HG03469 (cell line): ENCODE results near the gene ANAPC2.
A peak's percentile ranks its signal among the peaks of the same experiment; 100 is the strongest.

Experiments used
- ATAC-seq: cut with Tn5 transposase; IDR thresholded peaks from one replicate; pipeline ENCODE4 v1.9.1; 2021; ENCODE audit warnings: mild to moderate bottlenecking, moderate library complexity, moderate number of reproducible peaks; ENCODE audit not compliant: unreplicated experiment

Gene ANAPC2

DNA sequence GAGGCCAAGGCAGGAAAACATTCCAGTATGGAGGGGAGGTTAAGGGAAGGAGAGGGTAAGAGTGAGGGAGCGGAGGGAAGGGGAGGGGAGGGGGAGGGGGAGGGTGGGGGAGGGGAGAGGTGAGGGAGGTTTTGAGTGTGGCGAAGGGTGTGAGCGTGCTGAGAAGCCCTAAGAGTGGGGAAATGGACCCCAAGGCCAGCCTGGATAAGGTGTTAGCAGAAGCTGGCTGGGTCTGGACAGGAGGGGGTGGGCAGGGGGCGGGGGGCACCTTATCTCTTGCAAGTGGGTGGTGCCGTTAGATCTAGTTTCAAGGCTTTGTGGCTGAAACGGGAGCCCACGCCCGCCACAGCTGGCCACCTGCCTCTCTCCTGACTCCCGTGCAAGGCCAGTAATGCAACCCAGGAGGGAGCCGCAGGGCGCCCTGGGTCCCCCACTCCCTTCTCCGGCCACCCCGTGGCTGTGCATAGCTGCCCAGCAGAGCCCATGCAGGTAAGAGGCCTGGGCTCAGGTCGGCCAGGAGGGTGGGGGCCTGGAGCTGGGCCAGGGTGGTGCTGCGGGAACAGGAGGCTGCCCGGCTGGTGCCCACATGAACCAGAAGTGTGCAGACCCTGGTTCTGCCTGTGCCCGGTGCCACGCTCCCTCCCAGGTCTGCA, 39.6 kb upstream of the ANAPC2 start:
- no peak for ATAC-seq

GRCh38 chr9:137227054-137227852, 38.9 kb upstream of the ANAPC2 start, which contains the start of gene RNF224:
Gene RNF224 (plus strand): TSS chr9:137227502. CDS start chr9:137228336, 834 bp downstream.
- ATAC-seq: no peak

GRCh38 chr9:137226338-137227053, 38.1 kb upstream of the ANAPC2 start:
- no peak for ATAC-seq

- no peak for ATAC-seq
These were observed 37.5 kb upstream of the ANAPC2 start for GRCh38 chr9:137225699-137226331.

GRCh38 chr9:137224830-137225694, 36.7 kb upstream of the ANAPC2 start, which contains the start of gene CYSRT1:
Gene CYSRT1 (plus strand): TSS chr9:137225174. CDS start chr9:137225622, 448 bp downstream.
- no peak for ATAC-seq

DNA sequence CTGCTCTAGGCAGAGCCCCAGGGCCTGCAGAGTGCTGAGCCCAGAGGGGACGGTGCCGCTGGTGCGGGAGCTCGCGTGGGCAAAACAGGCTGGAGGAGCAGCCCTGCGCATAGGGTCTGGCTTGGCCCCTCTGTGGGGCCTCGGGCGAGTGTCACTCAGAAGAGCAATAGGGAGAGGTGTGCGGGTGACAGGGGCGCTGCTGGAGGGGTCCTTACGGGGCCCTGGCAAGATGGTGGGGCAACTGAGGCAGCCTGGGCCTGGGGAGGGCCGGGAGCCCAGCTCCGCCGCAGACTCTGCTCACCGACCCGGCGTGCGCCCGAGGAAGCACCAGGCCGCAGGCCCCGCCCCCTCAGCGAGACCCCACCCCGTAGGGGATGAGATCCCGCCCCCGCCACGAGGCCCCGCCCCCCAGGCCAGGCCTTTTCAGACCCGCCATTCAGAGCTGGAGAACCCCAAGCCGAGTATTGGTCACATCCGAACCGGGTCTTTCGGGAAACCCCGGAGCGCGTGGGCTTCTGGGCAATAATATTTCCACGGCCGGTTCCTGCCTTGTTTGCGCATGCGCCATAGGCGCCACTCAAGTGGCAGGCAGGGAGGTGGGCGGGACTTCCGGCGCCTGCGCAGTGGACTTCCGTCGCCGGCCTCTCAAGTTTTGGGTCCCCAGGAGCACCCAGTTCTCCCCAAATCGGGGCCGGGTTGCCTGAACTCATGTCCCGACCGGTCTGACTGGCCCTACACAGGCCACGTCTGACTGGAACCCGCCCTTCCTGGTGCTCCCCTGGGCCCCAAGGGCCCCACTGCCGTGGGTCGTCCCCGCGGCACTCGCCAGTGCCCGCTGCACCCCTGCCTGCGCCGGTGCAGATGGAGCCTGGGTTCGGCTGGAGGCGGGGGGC, 35.0 kb upstream of the ANAPC2 start:
- ATAC-seq: peak; percentile 43

DNA sequence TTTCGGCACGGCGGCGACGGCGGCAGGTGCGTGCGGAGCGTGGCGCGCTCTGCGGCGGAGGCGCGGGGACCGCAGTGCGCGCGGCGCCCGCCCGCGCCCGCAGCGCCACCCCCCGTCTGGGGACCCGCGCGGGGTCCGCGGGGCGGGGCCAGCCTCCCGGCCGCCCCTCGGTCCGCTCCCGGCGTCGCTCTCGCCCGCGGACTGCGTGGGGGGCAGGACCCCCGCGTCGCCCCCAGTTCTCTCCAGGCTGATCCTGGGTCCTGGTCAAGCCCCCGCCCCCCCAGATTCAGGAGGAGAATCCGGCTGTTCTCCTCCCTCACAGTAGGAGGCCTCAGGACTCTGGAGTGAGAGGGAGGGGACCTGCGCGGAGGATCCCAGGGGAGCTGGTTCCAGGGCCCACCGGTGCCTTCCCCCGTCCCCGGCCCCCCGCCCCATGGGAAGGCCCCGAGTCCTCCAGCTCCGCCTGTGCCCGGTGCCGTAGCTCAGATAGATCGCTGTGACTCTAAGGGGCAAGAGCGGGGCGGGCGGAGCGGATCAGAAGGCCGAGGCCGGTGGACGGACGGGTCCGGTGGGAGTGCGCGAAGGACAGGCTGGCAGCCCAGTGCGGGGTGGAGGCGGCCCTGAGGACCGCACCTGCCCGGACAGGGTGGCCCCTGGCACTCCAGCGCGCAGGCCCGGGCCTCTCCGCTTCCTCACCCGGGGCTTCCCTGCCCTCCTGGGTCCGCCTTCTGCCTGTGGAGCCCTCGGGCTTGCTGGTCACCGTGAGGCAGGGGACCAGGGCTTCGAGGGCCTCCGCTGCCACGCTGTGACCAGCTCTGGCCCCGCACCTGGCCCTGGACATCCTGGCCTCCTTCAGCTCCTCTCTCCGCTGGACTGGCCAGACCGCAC, 34.1 kb upstream of the ANAPC2 start, which contains the start of gene RNF208:
RNF208 (minus strand) TSS at position 51 of the 888 bp plus-strand sequence. CDS start 1,028 bp downstream, outside the sequence.
- ATAC-seq: peak; percentile 2

- ATAC-seq: no peak
These were observed 33.2 kb upstream of the ANAPC2 start for GRCh38 chr9:137221506-137222111.

GRCh38 chr9:137221095-137221505, 32.7 kb upstream of the ANAPC2 start:
- ATAC-seq: no peak

DNA sequence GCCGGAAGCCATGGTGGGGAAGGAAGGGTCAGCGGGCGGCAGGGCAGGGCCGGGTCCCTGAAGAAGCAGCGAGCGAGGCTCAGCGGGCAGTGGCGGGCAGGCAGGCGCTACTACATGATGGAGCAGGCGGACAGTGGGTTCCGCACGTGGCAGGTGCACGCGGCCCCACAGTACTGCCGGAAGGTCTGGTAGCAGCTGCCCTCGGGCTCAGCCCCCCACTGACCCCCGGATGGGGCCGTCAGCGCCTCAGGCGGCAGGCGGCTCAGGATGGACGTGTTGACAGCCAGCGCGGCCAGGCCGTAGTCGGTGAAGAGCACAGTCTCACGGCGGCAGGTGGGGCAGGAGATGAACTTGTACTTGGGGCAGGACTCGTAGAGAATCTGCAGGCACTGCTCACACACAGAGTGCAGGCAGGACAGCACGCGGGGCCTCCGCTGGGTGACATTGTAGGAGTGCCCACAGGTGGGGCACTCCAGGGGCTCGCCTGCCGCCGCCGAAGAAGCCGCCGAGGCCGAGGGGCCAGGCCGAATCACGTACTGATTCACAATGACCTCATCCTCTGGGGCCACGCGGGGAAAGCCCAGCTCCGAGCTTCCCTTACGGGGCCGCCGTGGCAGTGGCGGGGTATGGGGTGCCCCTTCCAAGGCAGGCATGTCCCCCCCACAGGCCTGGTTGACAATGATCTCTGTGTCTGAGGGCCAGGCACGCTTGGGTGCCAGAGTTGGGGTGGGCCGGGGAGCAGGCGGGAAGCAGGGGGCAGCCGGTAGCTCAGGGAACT, 32.1 kb upstream of the ANAPC2 start:
- ATAC-seq: no peak

DNA sequence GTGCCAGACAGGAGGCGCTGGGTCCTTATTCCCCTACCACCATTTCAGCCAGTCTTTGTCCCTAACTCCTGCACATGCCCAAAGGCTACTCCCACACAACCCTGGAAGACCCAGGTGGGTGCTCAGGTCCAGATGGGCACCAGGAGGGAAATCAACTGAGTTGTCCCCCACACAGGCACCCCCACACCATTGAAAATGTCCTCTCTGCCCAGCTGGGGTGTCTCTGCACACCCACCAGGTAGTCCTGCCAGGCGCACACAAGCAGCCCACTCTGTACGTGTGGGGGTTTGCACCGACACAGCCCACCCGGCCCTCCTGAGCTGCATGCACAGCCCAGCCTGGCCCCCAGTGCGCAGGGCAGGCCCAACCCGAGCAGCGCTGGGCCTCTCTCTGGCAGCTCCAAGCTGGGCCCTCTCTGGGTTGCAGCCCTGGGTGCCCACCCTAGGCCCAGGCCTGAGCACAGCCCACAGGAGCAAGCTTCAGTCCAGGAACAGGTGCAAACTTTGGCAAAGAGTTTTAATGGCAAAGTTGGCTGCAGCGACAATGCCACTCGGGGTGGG, 31.5 kb upstream of the ANAPC2 start:
- ATAC-seq: no peak

DNA sequence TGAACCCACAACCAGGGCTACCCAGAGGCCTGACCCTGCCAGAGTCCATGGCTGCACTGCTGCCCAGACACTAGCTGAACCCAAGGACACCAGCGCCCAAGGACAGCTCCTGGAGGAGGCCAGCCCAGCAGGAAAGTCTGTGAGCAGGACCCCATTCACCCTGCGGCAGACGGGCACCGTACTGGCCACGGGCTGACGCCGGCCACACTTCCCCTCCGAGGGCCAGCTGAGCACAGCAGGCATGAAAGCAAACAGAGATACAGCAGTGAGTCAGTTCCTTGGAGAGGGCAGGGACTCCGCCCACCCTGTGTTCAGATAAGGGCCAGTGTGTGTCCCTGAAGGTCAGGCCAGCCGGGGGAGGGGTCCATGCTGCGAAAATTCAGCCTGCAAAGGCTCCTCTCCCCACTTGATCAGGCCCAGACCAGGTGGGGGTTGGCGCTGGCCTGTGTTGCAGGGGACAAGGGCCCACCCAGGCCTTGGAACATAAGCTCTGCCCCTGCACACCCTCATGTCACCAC, 30.5 kb upstream of the ANAPC2 start:
- ATAC-seq: no peak

GRCh38 chr9:137218212-137218753, 29.9 kb upstream of the ANAPC2 start:
- ATAC-seq: no peak

DNA sequence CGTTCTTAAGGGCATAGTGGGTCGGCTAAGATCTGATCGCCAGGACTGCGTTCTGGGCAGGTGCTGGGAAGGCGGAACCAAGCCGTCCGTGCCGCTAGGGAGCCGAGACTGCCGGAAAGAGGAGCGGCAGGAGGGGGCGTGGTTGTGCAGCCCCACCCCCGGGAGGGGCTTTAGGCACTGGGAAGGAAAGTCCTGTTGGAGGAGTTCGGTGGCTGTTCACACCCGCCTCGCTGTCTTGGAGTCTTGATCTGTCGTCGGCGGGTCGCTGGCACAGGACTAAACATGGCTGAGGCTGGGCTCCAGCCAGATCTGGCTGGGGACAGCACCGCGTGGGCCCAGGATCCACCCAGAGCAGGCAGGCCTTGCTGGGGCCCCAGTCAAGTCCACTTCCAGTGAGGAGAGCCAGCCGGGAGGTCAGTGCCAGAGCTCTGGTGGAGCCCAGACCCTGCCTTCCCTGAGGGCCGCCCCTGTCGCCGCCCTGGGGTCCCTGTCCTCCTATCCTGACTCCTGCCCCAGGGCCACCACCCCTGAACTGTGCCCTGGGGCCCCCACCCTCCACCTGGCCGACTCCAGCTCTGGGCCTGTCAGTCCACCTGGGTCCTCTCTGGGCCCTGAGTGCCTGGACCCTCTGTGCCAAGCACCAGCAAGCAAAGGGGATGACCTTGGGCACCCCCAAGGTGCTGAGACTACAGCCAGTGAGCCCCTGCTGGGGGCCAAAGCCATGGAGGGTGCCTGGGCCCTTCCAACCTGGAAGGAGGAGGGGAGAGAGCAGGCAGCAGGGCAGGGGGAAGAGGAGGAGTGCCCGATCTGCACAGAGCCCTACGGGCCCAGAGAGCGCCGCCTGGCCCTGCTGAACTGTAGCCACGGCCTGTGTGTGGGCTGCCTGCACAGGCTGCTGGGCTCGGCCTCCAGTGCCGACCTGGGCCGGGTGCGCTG, 29.2 kb upstream of the ANAPC2 start:
- ATAC-seq: no peak
